HG02938 (cell line): ENCODE results near the gene CACNA2D2.
"Not testable (repeated sequence)": the region's sequence is repeated elsewhere in the genome, so short reads cannot be mapped to it uniquely, and the experiment has no call there.

Experiments
- ATAC-seq: cut with Tn5 transposase; IDR thresholded peaks from one replicate; pipeline ENCODE4 v1.9.1; 2021; ENCODE audit warnings: mild to moderate bottlenecking, moderate library complexity; ENCODE audit not compliant: unreplicated experiment

Gene CACNA2D2

DNA sequence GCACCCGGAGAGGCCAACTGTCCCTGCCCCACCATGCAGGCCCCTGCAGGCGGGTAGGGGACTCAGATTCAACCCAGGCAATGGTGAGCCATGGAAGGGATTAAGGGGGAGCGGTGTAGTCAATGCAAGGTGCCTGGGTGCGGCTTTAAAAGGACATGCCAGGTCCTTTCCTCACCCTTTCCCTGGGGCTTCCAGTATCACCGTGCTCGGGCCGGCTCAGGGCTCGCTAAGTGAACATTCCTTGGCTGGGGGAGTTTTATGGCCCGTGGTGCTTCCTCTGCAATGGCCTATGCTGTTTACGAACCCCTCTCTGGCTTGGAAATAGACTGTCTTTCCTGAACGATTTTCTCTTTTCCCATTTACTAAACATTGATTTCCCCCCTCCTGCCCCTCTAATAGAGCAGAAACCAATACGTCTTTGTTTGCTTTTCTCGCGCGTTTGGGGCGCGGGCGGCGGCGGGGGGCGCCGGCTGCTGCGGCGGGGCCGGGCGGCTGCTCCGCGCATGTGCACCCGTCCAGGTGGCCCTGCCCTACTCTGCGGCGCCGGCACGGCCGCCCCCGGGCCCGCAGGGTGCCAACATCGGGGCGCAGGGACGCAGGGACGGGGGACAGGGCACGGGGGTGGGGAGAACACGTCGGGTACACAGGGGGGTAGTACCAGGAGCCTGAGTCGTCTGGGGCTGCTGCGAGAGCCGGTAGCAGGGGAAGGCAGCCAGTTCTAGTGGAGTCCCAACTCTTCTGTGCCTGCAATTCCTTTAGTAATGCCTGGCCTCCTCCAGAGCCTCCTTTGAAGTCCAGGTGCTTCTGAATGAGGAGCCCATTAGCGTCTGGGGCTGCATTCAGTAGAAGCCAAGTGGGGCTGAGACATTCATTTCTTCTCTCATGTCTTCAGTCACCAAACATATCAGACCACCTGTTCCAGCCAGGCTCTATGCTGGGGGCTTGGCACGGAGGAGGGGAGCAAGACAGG is 26.9 kb upstream of the CACNA2D2 start:
- no peak for ATAC-seq

GRCh38 chr3:50525987-50526386 is 22.6 kb upstream of the CACNA2D2 start:
- ATAC-seq = no peak

DNA sequence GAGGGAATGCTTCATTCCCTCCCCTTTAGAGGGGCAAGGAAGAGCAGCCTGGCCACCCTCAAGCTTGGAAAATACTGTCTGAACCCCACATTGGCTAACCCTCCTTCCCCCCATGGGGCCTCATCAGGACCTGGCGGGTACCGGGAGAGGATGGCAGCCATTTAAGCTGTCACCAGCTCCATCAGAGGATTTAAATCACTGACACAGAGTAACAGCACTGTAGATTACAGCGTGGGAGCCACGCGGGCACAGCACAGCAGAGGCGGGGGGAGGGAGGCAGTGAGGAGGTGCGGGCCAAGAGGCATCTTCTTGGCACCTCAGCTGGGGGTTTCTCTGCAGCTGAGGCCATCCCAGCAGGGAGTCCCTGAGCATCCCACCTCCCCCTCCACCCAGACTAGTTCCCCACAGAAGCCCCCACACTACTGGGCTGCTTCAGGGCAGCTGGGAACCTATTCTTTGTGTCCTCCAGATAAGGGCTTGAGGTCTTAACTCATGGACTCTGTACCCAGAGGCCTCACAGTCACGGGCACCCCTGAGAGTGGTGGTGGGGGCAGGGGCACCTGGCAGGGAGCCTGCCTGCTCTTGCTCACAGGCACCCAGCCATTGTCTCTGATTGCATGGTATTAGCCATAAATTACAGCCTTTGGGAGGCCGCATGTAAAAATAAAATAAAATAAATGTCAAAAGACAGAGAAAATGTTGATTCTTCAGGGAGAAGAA is 21.9 kb upstream of the CACNA2D2 start:
- no peak for ATAC-seq

DNA sequence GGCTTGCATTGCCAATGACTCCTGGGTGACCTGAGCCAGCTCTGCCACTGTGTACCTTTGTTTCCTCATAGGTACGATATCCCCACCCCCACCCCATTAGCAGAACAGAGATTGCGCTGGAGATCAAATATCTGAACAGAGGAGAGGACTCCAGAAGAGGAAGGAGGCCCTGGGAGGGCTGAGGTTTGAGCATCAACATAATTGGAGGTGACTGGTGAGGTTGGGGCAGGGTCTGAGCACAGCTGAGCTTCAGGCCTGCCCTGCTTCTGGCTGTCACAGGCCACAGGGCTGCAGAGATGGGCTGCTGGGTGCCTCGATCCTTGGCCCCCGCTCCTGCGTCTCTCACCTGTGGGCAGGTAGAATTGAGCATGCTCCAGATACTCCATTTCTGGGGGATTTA is 21.3 kb upstream of the CACNA2D2 start:
- ATAC-seq = no peak

DNA sequence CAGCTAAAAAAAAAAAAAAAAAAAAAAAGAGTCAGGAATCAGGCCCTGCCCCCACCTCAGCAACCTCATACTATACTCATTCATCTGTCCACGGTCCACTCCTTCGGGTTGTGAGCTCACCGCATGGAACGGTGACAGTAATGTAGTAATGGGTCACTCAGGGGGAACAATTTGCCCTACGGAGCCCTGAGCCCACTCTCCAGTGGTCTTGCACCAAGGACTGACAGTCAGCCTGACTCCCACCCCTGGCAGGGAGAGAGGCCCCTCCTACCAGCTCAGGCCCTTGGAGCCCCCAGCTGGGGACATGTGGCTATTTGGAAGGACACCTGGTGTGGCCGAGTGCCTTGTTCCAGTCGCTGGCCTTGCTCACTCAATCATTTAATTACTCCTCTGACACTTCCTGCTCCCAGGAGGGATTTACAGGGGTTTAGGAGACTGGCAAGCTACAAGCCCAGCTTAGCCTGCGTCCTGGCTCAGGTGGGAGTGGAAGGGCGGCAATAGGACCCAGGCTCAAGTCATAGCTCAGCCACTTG is 19.9 kb upstream of the CACNA2D2 start:
- no peak for ATAC-seq

DNA sequence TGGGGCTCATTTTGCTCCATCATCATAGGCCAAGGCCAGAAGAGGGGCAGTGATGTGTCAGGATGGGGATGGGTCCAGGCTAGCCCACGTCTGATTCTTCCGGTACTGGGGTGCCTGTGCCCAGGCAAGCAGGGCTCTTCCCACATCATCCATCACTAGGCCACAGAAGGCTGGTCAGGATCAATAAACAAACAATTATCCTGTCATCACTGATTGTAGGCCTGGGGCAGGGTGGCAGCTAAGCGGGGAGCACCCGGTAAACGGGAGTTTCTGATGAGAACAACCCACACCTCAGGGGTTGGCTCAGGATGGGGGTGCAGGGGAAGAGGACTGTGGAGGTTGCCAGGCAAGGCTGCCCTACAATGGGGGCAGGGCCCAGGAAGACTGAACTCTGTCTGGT is 18.1 kb upstream of the CACNA2D2 start:
- no peak for ATAC-seq

DNA sequence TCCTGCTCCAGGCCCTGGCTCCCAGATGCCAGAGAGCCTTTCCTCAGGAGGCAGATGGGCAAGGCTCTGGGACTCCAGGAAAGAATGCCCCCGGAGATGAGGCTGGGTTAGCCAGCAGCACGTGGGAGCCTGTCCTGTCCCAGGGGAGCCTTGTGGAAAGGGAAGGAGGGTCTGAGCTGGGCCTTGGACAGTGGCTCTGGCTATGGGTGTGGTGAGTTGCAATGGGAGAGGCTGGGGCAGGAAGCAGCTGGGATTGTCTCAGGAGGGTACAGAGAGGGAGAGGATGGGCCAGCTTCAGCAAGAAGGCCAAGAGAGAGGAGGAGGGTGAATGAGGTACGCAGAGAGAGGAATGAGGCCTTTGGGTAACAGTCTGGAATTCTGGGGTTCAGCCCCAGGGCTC is 17.4 kb upstream of the CACNA2D2 start:
- no peak for ATAC-seq

GRCh38 chr3:50519471-50520089 is 16.1 kb upstream of the CACNA2D2 start:
- no peak for ATAC-seq

DNA sequence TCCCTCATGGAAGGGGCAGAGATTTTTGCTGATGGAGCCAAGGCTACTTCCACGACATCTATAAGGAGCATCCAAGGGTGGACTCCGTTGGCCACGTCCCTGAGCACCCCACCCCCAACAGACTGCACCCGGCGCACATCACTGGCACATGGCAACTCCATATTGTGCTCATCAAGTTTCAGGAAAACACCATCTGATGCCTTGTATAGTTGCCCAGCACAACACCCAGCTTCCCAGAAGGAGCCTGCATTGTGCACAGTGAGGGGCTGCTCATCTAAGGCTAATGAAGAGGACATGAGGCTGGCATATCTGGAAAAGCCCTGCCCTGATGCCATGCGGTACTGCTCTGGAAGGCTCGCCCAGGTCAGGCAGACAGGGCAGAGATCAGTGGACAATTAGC is 15.0 kb upstream of the CACNA2D2 start:
- no peak for ATAC-seq

DNA sequence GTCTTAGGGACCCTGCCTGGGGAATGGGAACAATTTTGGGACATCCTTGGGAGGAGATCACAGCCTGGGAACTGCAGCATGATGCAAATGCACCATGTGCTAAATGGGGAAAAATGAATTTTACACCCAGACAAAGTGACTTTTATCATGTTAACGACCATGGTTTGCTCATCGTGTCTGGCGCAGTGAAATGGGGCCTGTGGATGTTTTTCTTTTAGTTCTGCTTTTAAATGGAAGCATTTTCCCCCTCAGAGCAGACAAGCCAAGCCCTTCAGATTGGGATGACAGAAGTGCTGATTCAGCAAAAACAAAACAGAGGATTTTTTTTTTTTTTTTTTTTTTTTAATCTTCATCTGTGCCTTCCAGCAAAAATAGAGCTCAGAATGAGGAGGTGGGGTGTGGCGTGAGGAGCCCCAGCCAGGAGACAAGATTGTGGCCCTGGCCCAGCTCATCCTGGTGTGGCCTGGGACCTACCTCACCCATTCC is 14.3 kb upstream of the CACNA2D2 start:
- ATAC-seq = no peak

DNA sequence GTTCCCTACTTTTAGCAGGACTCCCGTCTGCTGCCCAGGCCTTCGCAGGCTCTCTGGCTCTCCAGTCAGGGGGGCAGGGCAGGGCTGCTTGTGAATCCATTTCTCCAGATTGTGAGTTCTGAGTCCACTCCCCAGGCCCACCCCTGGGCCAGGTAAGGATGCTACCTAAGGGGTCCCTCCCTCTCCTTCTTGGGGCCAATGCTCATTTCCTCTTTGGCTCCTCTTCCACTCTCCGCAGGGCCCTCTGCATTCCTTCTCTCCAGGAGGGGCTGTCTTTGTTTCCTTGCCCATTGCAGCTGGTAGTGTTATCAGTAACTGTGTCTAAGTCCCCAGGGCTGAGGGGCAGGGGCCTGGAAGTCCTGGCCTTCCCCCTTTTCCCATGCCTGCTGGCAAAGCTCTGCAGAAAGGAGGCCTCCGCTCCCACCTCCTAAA is 13.0 kb upstream of the CACNA2D2 start:
- ATAC-seq = no peak

DNA sequence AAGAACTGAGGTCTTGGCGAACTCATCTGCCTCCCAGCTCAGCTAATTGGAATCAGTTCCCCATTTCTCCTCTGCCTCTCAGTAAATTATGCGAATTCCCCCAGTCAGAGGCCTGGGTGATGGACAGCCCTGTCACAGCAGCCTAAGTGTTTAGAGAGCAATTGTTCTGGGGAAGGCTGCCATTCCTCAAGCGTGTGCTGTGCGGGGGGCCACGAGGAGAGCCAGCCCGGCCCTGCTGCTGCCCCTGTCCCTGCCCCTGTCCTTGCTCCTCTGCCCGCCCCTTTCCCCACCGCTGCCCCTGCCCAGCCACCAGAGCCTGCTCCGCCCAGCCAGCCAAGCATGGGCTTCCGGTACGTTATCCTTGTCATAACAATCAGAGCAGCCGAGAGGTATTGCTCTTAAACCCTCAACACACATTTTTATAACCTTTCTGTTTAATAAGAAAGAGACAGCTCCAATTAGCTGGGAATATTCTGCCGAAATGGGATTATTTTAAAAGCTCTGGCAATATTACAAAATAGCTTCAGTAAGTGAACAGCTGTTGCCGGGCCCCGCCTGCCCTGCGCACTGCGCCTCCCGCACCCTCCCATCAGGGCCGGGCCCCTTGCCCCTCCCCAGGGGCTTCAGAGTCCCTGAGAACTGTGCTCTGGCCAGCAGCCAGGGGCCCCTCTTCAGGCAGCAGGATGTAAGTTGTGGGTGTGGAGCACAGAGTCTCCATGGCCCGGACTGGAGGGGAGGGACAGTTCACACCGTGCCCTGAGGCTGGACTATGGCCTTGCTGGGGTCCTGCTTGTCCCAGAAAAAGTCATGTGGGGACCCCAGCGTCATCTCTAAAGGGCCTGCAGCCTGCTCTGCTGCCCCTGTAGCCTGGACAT is 12.4 kb upstream of the CACNA2D2 start:
- no peak for ATAC-seq

DNA sequence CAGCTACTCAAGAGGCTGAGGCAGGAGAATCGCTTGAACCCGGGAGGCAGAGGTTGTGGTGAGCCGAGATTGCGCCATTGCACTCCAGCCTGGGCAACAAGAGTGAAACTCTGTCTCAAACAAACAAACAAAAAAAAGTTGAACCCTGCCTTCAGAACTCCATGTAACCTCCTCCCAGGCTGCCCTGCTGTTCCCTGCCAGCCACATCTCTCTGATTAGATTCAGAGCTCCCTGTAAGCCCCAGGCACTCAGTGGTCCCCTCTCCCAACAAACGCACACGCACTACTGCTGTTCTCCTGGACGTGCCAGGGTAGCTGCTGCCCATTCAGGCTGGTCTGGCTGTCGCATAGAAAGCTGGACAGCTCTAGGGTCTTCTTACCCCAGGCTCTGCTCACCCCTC is 9.5 kb upstream of the CACNA2D2 start:
- not testable (repeated sequence) for ATAC-seq

DNA sequence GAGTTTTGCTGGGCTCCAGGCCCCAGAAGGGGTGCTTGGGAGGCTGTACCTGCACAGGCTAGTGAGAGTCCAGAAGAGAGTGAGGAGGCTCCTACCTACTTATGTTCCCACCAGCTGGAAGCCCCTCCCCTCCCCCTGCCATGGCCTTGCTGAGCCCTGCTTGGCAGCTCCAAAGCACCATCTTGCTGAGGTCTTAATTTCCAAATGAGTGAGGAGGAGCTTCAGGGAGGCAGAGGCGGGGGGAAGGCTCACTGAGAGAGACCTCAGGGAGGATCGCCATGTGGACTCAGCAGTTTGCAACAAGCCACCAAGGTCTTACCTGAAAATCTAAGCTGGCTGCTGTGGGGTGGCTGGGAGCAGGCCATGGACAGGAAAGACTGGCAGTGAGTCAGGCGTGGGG is 8.7 kb upstream of the CACNA2D2 start:
- ATAC-seq = no peak

DNA sequence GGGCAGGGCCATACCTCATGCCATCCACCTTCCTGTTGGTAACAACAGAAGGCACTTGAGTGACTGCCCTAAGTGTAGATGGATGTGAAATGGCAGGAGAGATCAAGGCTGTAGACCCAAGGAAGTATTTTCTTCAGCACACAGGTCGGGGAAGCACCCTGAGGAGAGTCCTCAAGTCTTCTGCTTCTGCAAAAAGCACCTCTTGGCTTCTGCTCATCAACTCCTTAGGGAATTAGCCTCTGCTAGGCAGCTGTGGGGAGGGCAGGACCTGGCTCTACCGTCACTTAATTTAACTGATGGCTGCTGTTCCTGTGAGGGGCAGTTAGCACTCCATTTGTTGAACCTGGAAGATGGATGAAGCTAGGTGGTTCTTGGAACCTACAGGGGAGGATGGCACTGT is 6.9 kb upstream of the CACNA2D2 start:
- no peak for ATAC-seq

DNA sequence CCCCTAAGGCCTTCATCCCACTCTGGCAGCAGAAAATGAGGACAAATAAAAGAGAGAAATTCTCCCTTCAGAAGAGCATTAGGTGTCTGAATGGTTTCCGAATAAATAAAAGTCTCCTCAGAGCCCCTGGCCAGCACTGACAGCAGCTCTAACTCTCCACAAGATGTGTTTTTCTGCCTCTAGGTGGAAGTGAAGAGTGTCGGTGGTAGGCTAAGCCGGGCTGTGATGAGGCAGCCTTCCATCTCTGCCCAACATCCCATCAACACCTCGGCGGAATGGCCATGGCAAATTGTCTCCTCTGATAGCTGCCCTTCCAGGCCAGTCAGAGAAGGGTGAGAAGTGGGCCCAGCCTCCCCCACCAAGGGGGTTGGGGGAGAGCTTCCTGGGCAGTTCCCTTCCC is 6.3 kb upstream of the CACNA2D2 start:
- ATAC-seq = no peak

DNA sequence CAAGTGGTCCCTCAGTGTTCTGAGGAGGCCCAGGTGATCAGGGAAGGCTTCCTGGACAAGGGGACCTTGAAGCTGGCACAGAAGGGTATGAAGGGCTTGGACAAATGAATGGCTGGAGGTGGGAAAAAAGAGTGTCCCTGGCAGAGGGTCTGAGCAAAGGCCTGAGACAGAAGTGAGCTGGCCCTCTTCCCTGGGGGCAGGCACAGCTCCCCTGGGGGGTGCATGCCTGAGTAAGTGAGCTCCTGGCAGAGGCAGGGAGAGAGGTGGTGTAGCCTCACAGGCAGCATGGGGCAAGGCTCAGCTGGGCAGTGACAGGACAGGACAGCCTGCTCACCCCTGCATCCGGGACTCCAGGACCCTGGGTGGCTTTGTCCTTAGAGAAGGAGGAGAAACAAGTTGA is 5.4 kb upstream of the CACNA2D2 start:
- ATAC-seq = no peak

DNA sequence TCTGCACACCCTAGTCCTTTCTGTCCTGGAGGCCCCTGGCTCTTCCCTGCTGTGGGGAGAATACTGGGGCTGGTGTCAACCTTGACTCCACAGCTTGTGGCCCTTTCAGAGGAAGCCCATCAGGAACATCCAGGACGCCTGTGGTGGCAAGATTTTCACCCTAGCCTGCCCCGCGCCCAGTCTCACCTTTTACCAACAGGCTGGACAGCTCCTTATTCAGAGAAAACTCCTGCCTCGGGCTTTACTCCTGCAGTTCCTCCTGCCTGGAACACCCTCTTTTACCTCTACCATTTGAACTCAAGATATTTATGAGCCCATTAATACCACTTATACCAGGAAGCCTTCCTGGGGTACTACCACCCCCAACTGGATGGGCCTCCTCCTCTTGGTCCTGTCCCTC is 2.7 kb upstream of the CACNA2D2 start:
- ATAC-seq = no peak

DNA sequence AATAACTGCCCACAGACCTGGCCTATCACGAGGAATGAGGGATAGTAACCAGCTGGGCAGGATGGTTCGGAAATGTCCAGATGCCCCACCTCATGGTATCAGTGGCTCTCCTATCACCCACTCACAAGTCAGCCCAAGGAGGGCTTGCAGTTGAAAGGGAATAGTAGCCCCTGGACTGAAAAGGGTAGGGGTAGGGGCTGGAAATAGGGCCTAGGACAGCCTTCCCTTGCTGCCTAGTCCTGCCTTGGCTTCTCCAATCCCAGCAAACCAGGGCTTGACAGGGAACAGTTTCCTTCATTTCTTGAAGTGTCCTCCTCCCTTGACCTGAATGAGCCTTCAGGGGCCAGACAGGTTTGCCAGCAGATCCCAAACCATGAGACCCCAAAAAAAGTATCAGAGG is 1.2 kb upstream of the CACNA2D2 start:
- ATAC-seq = no peak
